ENCODE results near the gene HTR1B.
A peak's percentile ranks its signal among the peaks of the same experiment; 100 is the strongest.

Gene HTR1B

DNA sequence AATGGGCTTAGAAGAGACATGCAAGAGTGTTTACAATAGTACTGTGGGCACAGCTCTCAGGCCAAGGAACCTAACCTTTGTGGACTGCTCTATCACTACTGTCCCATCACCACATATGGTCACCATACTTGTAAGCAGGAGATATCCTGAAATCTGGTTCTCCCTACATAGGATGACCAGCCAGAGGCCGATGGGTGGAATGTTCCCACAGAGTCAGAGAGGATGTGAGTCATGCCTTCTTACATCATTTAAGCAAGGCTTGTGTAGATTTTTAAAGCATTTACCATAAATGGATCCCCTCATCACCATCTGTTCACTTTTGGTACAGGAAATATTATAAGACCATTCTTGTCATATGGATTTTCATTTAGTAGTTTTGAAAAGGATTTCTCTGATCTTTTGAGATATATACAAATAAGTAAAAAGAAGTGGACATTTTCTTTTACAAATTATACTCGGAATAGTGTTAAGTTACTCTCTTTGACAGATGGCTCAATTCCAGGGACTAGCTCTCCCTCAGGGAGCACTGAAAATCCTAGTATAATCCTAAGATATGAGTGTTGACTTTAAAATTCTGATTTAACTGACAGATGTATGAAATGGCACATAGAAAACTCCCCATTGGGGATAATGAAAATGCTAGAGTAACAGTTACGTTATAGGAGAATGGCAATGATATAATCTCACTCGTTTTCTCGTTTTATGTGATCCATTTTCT lies 6.6 kb downstream of the HTR1B start:
- peak; percentile 32 for DNase-seq (ENCODE audit: low read depth, low spot score)

DNA sequence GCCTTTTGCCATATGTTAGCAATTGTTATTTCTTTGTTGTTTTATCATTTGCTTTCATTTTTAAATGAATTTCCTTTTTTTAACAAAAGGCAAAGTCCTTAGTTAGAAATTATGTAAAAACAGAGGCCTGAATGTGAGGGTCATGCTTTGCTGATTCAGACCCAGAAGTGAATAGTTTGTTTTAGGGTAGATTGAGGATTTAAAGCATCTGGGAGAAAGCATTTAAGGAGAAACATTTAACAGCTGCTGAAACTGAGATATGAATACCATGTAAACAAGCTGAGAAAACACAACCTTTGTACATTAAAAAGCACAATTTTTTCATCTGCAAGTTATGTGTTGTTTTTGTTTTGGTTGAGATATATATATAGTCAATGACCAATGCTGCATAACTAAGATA lies 8.0 kb downstream of the HTR1B start:
- no peak for DNase-seq (ENCODE audit: low read depth, low spot score)

DNA sequence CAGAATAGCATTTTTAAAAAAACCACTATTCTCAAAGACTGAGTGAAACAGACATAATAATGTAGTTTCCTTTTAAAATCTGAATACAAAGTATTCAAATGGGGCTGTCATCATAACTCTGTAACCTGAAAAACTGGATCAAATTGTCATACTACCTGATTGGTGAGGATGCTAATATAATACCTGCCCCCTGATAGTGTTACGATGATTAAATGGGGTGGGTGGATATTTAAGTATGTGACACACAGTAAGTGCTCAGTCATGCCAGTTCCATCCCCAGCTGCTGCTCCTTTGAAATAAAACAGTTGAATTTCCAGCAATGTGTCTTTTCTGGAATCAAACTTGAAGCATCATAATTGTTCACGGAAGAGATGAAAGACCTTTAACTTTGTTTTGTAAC lies 8.9 kb downstream of the HTR1B start:
- DNase-seq (ENCODE audit: low read depth, low spot score): no peak

DNA sequence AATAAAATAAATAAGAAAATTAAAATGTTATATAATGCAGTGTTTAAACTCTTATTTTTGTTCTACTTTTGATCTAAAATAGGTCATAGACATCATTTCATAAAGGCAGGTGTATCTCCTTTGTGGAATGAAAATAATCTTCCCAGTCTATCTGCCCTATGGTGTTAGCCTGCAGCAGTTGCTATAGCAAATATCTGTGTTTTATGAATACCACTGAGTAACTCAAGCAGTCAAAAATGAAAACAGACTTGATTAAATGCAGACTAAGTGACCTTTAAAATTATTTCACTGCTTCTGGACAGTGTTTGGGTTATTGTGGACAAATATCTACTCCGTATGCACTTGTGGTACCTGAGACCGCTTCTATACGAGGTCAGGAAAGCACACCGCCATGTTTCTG lies 11.8 kb downstream of the HTR1B start:
- no peak for DNase-seq (ENCODE audit: low read depth, low spot score)

DNA sequence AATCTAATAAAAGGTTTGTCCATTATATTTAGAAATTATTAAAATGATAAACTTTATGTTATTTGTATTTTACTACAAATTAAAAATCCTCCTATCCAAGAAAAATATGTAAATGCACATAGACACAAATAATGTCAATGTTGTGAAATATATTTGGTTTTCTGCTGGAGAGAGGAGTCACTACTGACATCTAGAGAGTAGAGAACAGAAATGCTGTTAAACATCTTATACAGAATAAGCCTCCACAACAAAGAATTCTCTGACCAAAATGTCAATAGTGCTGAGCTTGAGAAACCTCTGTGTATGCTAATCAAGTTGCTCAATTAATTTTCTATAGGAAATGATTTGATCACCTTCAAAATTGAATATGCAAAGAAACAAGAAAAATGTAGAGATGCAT lies 12.4 kb downstream of the HTR1B start:
- DNase-seq (ENCODE audit: low read depth, low spot score): no peak

DNA sequence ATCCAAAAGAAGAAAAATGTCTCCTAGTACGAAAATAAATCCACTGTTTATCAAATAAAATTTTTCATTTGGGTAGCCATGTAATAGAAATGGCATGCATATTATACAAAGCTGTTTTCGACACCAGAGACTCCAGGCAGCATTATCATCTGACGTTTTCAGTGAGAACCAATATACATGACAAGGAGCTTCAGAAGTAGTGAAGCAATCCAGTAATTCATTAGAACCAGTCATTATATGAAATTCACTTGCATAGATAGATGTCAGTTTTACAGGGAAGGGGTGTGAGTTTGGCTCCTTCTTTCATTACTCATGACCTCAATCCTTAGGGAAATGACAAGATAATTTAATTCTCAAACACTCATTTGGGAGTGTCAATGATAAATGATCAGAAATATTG lies 14.7 kb downstream of the HTR1B start:
- DNase-seq (ENCODE audit: low read depth, low spot score): no peak

DNA sequence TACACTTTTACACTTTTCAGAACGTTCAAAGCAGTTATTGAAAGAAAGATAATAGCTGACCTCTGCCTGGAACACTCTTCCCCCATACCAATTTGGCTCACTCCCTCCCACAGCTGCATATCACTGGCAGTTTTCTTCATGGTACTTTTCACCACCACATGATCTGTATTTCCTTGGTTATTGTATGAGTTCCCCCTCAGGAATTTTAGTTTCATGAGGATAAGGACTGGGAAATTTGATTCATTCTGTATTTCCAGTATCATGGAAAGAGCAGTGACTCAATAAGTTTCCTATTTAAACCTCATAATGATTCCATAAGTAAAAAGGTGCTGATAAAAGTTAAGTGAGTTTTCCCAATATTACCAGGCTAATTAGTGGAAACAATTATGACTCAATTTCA lies 16.0 kb downstream of the HTR1B start:
- no peak for DNase-seq (ENCODE audit: low read depth, low spot score)

DNA sequence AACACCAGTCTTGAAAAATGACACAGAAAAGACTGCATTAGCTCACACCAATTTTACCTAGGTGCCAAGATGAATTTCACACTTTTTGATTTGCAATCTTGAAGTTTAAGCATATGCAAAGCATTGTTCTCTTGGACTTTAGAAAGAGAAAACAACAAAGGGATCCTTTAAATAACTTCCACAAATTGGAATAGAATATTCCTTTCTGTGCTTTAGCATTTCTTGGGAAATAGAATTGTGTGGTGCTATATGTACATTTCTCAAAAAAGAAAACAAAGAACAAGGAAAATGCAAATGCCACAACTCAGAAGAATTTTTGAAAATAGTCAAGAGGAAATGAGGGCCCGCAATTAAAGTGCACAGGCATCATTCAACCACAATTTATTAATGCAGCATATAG lies 17.0 kb downstream of the HTR1B start:
- DNase-seq (ENCODE audit: low read depth, low spot score): no peak

DNA sequence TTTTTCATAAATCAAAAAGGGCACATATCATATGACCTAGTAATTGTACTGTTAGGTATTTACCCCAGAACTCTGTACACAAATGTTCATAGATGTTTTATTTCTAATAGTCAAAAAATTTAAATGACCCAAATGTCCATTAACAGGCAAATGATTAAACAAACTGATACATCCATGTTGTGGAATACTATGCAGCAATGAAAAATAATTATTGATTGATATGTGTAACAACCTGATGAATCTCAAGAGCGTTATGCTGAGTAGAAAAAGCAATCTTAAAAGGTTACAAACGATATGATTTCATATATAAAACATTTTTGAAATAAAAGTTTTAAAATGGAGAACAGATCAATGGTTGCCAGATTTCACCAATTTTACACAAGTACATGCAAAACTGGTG lies 18.1 kb downstream of the HTR1B start:
- DNase-seq (ENCODE audit: low read depth, low spot score): no peak

DNA sequence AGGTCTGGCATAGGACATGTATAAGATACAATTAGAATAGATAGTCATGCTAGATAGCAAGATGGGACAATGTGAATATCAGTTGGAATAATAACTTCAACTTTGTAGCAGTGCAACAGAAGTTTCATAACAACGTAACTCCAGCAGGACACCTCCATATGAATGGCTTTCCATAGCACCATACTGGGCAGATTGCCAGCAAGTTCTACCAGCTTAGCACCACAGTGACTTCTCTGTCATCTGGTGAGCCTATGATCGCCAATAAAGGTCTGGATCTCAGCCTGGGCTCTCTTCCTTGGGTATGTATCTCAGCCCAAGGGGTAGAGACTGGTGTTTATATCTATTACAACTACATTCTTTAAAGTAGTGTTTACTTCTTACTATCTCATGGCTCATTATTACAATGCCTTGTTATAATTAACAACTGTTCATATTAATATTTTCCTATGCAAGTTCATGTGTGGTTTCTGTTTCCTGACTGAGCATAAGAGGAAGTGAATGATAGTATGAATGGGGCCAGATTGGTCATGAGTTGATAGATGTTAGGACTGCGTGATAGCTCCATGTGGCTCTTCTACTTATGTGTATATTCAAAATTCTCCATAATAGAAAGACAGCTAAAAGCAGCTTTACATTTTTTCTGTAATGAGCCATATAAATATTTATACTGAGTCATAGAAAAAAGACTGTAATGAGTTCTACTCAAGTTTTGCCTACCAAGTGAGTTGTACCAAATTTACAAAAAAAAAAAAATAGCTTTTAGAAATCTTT lies 22.9 kb downstream of the HTR1B start:
- no peak for DNase-seq (ENCODE audit: low read depth, low spot score)

DNA sequence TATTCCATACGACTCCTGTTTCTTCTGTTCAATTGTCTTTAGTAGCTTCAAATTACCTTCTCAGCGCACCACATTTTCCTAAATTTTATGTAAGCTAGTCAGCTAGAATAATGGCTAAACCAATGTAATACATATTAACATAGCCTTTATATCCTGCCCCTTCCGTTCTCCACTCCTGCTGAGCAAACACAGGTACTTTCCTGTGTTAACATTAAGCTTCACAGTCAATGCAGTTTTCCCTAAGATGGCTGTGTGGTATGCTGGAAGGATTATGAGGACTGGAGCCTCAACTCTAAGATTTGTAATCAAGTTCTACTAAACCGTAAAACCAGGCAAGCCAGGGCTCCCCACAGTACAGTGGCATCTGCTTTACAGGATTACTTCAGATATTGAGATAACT lies 29.4 kb downstream of the HTR1B start:
- no peak for DNase-seq (ENCODE audit: low read depth, low spot score)

DNA sequence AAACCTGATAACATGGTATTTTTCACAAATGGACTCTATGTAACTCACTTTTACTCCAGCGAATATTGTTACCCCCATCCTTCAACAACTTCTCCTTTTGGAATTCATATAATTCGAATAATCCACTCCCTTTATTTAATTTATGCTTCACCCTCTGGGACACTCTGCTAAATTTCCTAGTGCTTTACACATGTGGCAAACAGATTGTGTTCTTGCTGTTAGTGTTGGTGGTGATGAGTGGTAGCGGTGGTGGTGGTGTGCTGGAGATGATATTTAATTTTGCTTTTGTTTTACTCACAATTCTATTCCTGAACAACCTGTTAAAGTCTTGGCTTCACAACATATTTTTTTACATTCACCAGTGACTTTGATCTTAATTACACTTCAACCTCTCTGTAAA lies 32.8 kb downstream of the HTR1B start:
- no peak for DNase-seq (ENCODE audit: low read depth, low spot score)

DNA sequence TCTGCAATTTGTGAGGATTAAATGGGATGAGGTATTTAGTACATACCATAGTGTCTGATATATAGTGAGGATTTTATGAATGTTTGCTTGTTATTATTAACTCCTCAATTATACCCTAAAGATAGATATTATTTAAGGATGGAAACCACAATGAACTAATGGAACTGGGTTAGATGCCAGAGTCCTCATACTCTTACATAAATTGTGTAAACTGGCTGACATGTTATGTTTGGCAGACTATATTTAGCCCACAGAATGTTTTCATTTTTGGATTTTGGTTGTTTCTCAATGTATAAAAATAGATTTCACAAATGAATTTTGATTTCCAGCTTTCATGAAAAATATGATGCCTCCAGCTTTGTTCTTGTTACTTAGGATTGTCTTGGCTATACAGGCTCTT lies 37.6 kb downstream of the HTR1B start:
- DNase-seq (ENCODE audit: low read depth, low spot score): no peak

DNA sequence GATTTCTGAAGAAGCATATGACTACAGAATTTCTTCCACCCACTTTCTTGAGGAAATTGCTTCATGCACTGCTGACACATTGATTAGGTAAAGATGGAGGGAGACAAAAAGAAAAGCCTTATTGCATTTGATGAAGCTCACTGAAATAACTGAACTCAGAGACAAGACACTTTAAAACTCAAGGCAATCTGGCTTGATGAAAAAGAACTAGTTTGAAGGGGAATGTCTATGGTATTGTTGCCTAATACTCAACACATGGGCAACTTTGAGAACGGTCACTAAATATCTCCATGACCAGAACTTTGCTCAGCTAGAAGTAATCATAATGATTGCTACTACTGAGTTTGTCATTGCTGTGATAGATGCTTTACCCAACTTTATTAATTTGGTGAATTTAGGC lies 38.1 kb downstream of the HTR1B start:
- no peak for DNase-seq (ENCODE audit: low read depth, low spot score)

DNA sequence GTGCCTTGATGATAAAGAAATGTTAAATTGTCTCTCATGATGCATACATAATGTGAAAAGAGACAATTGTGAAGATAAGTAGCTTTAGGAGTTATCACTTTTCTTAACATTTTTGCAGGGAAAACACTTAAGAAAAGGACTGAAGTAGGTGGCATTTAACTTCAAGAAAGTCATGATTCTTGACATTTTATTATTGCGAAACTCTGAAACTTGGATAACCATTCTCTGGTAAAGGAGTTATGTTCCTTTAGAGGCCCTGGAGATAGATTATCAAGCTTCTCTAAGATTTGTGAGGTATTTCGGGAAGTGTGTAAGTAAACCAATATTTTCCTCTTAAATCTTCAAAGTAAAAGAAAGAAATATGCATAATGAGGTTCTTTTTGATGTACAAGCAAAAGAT lies 38.5 kb downstream of the HTR1B start:
- no peak for DNase-seq (ENCODE audit: low read depth, low spot score)

DNA sequence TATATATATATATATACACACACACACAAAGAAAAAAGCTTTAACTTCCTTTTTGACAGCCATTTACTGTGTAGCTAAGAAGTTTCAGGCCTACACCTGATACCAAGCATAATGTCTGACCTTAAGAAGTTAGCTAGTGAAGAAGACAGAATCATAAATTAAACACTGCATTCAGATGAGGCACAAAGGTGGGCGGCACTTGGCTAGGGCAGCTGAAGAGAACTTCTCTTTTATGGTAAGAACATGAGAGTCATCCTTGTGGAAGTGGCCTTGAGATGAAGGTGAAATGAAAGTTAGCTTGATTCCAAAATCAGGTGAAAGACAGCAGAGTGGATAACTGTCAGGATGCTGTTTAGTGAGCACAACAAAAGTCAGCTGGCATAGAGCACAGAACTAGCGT lies 46.5 kb downstream of the HTR1B start:
- no peak for DNase-seq (ENCODE audit: low read depth, low spot score)

DNA sequence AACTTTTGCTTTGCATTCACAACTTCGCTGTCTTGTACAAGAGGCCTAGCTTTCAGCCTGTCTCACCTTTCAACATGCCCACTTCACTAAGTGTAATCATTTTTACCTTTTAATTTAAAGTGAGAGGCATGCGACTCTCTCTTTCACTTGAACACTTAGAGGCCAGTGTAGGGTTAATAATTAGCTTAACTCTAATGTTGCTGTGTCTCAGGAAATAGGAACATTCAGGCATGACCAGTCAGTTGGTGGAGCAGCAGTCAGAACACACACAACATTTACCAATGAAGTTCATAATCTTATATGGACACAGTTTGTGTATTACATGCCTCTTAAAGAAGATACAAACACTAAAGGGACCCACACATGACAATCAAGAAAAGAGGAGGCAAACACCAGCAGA lies 47.6 kb downstream of the HTR1B start:
- DNase-seq (ENCODE audit: low read depth, low spot score): no peak

All from ELF-1 (cell line).